Spinal cord (tissue), 10 donors: ENCODE results near the gene KRCC1. TPM values are rescaled to one million over a fixed set of nuclear protein-coding genes. Genes with fewer than 3 reads are reported as not detected.
"Not testable (repeated sequence)": the region's sequence is repeated elsewhere in the genome, so short reads cannot be mapped to it uniquely, and the experiment has no call there.

Experiments used
- DNase-seq, 6 donors: peaks; one replicate each; pipeline versions ENCODE4 v3.0.0 to v3.0.0-alpha.2; 2013 to 2015; ENCODE audit warnings: low spot score in 6 of 6, low read depth in 4 of 6
- H3K27ac ChIP-seq: one replicate; pipeline ENCODE4 v1.5.1; 2013; ENCODE audit warnings: low read depth, low read length, control low read depth
- H3K27me3 ChIP-seq: one replicate; pipeline ENCODE4 v1.6.1; 2013; ENCODE audit warnings: low read length; ENCODE audit not compliant: control insufficient read depth, insufficient read depth
- H3K36me3 ChIP-seq: one replicate; pipeline ENCODE4 v1.6.1; 2013; ENCODE audit warnings: low read length; ENCODE audit not compliant: control insufficient read depth, insufficient read depth
- H3K4me1 ChIP-seq: one replicate; pipeline ENCODE4 v1.6.1; 2013; ENCODE audit warnings: low read length; ENCODE audit not compliant: control insufficient read depth, insufficient read depth
- H3K4me3 ChIP-seq: one replicate; pipeline ENCODE4 v1.5.1; 2013; ENCODE audit warnings: low read depth, low read length, control low read depth
- H3K9me3 ChIP-seq: one replicate; pipeline ENCODE4 v1.6.1; 2013; ENCODE audit warnings: low read length; ENCODE audit not compliant: control insufficient read depth, insufficient read depth
- WGBS: methylation state at CpG from one replicate; pipeline ENCODE4 v1.1.5; 2013; ENCODE audit warnings: missing lambda C conversion rate; ENCODE audit not compliant: insufficient coverage; 5-methylcytosine and 5-hydroxymethylcytosine counted together
- polyA plus RNA-seq, 2 donors: library from polyadenylated mRNA; unstranded; fragments of 120-200 nt; gene quantifications; one replicate each; pipeline ENCODE4 v1.2.1, GENCODE V29; 2013; ENCODE audit not compliant: insufficient read length in 2 of 2
- total RNA-seq, 2 donors: library from RNA; depleted of rRNA in 1 of 2; stranded (reverse); fragments of 120-200 nt in 1 of 2; fragments of >200 nt in 1 of 2; gene quantifications; one replicate each; pipeline versions ENCODE4 v1.2.3 to v1.2.4, GENCODE V29; 2013 to 2014
- donor health status: healthy.

The KRCC1 gene
- total and polyA plus RNA-seq, 4 donors: 18.3 to 42.3 (median 35.2) TPM

DNA sequence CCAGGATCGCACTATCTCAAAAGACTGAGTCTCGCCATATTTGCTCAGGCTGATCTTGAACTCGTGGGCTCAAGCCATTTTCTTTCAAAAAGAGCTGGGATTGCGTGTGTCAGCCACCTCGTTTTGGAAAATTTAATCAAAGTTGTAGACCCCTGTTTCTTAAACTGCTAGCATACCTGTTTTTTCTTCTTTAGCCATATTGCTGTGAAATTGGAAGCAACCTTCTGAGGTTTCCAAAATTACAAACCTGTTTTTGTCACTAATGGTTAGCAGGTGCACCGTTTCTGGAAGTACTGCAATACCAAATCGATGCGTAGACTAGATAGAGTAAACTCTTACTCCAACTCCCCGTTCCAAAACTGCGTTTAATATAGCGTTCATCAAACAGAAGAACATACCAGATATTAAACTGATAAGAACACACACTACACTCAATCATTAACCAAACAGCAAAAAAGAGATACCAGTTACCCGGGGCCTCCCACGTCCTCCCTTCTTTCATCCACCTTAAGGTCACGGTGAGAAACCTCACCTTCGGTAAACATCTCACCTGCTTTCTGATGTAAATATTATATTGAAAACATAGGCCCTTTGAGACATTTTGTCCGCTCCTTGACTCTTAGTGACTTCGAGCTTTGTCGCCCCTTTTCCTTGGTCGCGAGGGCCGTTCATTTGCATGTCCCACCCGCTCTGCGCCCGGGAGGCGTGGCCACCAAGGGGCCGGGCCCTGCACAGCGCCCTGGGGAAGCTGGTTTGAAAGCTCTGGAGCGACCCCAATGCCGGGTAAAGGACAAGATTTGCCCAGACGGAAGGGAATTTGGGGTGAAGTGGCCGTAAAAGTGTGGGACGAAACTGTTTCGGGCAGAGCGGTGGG, 39.3 kb downstream of the KRCC1 start, which contains the start of gene RNU2-63P:
Gene RNU2-63P (minus strand): TSS at position 462 of the 874 bp plus-strand sequence.
- Histone ChIP-seq H3K4me3 (peak within 1 kb of the TSS; percentile 74), H3K4me1 (peaks cover 12% of the 10 kb centered on the region), H3K27ac (peak within 1 kb of the TSS; percentile 84), H3K9me3 (no peaks in the 10 kb centered on the region), H3K27me3 (no peaks in the 10 kb centered on the region), H3K36me3 (peaks cover 2% of the 10 kb centered on the region)
- WGBS: 10% methylated on average over 28 of the region's 34 CpGs
- peak; percentile 58 to 93 (median 76) for DNase-seq

DNA sequence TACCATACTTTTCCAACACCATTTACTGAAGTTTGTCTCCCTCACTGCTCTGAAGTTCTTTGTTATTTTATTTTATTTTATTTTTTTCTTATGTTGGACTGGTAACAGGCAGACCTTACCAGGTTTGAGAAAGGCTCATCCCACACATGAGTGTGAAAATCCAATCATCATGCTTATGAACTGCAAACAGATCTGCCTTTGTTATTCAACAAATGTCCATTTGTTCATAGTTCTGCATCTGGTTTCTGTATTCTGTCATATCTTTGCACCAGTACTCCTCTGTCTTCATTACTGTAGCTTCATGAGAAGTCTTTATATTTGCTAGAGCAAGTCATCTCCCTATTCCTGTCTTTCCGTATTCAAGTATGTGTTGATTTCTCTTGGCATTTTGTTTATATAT, 44.6 kb downstream of the KRCC1 start:
- Histone ChIP-seq H3K4me1 (peaks cover 10% of the 10 kb centered on the region), H3K27ac (peak overlapping the region; percentile 72), H3K9me3 (no peaks in the 10 kb centered on the region), H3K4me3 (no peak overlapping the region), H3K36me3 (no peaks in the 10 kb centered on the region), H3K27me3 (no peaks in the 10 kb centered on the region)
- no CpG with 5 or more reads among the region's 1 CpG for WGBS
- DNase-seq: peak in 1 of 6 donors; percentile 30

DNA sequence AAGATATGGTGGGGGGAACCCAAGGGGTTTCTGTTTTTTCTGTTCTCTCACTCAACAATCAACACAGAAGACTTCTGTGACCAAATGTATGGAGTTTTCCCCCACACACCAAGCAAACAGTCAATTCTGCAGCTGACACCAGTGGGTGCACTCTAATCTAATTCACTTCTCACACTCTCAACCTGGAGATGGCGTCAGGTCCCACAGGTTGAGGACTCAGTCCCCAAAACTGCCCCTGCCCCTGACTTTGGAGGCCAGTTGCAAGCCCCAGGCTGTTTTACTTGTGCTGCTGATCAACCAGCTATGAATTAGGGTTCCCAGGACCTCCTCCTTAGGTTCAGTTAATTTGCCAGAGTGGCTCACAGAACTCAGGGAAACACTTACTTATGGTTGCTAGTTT, 45.4 kb downstream of the KRCC1 start:
- Histone ChIP-seq H3K4me1 (peaks cover 10% of the 10 kb centered on the region), H3K27ac (no peak overlapping the region), H3K36me3 (no peaks in the 10 kb centered on the region), H3K9me3 (no peaks in the 10 kb centered on the region), H3K27me3 (no peaks in the 10 kb centered on the region), H3K4me3 (no peak overlapping the region)
- no peak for DNase-seq
- 75% methylated on average over 1 of the region's 1 CpG for WGBS

DNA sequence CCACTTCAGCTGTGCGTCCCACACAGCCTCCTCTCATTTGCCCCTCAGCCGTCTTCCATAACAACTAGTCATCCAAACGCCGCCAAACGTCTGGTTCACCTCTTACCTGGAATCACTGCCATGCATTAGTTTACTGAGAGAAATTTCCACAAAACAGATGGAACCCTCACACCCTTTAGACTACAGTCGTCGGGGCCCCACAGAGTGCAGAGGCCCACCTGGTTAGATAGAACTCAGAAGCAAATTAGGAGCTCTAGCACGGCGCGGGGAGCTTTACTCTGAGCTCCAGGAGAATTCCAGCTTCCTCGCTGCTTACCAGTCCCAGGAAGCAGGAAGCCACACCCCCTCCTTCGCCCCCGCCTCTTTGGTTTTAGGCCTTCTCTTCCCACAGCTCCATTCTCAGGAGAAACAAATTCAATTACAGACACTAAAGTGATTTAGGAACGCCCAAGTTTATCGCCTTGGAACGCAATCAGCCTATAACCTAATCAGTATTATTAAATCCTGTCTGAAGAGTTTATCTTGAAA, 48.6 kb downstream of the KRCC1 start:
- Histone ChIP-seq H3K4me1 (peaks cover 18% of the 10 kb centered on the region), H3K36me3 (no peaks in the 10 kb centered on the region), H3K9me3 (no peaks in the 10 kb centered on the region), H3K4me3 (no peak overlapping the region), H3K27ac (no peak overlapping the region), H3K27me3 (peaks cover 3% of the 10 kb centered on the region)
- DNase-seq: no peak
- 92% methylated on average over 7 of the region's 16 CpGs for WGBS

DNA sequence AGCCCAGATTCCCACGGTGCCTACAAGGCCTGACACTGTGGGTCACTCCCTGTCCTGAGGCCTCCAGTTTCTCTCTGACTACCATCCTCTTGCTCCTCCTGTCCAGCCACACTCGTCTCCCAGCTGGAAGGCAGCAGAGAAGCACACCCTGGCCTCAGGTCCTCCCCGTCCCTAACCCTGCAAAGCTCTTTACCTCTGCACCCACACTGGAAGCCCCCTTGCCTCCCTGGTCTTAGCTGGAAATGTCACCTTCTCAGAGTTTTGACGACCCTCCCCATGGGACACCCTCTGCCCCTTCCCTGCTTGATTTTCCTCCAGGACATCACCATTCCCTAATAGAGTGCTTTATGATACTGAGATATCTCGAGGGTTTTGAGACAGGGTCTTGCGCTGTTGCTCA, 49.8 kb downstream of the KRCC1 start:
- 87% methylated on average over 5 of the region's 6 CpGs for WGBS
- no peak overlapping the region for H3K4me3 ChIP-seq
- H3K27ac ChIP-seq: no peak overlapping the region
- H3K4me1 ChIP-seq: peaks cover 14% of the 10 kb centered on the region
- H3K36me3 ChIP-seq: no peaks in the 10 kb centered on the region
- DNase-seq: no peak
- no peaks in the 10 kb centered on the region for H3K9me3 ChIP-seq
- peaks cover 3% of the 10 kb centered on the region for H3K27me3 ChIP-seq

DNA sequence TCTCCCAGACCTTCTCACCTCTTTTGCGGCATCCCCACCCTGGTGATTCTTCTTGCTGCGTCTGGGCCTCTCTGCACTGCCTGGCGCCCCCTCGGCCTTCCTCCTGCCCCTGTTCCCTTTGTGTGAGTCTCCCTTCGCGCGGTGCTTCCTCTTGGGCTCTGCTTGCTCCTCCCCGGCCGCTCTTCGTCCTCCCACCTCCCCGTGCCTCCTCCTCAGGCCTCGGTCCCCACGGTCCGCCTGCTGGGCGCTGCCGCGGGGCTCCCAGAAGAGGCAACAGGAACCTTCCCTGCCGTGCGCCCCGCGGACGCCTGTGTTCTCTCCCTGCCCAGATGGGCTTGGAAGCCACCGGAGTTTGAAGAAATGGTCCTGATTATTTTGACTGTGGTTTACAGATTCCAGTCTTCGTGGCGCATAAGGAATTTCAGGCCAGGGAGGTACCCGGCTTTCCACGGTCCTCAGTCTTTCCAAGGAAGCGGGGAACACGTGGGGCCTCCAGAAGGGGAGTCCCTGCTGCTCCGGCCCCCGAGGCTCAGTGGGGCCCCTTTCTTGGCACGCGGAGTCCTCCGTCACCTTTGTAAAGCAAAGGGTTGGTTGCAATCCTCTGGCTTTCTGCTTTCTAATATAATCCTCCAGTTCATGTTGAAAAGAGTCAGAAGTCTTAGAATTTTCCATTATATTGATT, 52.4 kb downstream of the KRCC1 start:
- Histone ChIP-seq H3K9me3 (no peaks in the 10 kb centered on the region), H3K27me3 (peaks cover 3% of the 10 kb centered on the region), H3K4me1 (peaks cover 8% of the 10 kb centered on the region), H3K36me3 (no peaks in the 10 kb centered on the region), H3K4me3 (no peak overlapping the region), H3K27ac (no peak overlapping the region)
- 24% methylated on average over 25 of the region's 34 CpGs for WGBS
- DNase-seq: peak in 1 of 6 donors; percentile 20

DNA sequence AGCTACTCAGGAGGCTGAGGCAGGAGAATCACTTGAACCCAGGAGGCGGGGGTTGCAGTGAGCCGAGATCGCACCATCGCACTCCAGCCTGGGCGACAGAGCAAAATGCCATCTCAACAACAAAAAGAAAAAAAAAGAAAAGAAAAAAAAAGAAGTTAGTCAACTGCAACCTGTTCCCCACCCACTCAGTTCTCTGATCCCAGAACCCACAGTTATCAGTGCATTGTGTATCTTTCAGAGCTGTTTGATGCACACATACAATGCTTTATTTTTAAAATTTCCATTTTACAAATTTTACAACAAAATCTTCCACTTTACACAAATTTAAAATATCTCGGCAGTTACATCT, 53.2 kb downstream of the KRCC1 start:
- WGBS: no CpG with 5 or more reads among the region's 6 CpGs
- no peaks in the 10 kb centered on the region for H3K9me3 ChIP-seq
- peaks cover 8% of the 10 kb centered on the region for H3K4me1 ChIP-seq
- H3K36me3 ChIP-seq: no peaks in the 10 kb centered on the region
- peaks cover 3% of the 10 kb centered on the region for H3K27me3 ChIP-seq
- H3K4me3 ChIP-seq: no peak overlapping the region
- no peak overlapping the region for H3K27ac ChIP-seq
- DNase-seq: no peak

DNA sequence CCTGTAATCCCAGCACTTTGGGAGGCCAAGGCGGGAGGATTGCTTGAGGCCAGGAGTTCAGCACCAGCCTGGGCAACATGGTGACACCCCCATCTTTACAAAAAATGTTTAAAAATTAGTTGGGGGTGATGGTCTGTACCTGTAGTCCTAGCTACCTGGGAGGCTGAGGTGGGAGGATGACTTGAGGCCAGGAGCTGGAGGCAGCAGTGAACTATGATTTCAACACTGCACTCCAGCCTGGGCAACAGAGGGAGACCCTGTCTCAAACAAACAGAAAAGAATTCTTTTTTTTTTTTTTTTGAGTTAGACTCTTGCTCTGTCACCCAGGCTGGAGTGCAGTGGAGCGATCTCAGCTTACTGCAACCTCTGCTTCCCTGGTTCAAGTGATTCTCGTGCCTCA, 55.1 kb downstream of the KRCC1 start:
- not testable (repeated sequence) for DNase-seq, H3K27me3 ChIP-seq, H3K27ac ChIP-seq, H3K9me3 ChIP-seq, H3K36me3 ChIP-seq, H3K4me3 ChIP-seq, H3K4me1 ChIP-seq
- WGBS: 50% methylated on average over 2 of the region's 3 CpGs

DNA sequence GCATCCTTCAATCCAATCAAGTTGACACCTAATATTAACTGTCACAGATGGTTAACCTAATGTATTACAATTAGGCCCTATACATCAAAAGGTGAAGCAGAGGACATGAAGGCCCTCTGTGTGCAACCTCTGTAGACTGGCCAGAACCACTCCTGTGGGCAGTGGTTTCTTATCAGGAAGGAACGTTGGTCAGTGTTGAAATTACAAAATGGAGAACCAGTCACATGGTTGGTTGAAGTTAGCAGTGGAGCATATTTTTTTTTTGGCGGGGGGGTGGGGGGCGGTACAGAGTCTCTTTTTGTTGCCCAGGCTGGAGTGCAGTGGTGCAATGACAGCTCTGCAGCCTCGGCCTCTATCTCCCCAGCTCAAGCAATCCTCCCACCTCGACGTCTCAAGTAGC, 59.0 kb downstream of the KRCC1 start:
- Histone ChIP-seq H3K27me3 (no peaks in the 10 kb centered on the region), H3K27ac (no peak overlapping the region), H3K4me3 (no peak overlapping the region), H3K4me1 (no peaks in the 10 kb centered on the region), H3K9me3 (no peaks in the 10 kb centered on the region), H3K36me3 (no peaks in the 10 kb centered on the region)
- WGBS: 95% methylated on average over 6 of the region's 6 CpGs
- no peak for DNase-seq
